PC-9 (cell line): ENCODE measurements around the gene ITPKB. TPM values are rescaled to one million over a fixed set of nuclear protein-coding genes. Genes with fewer than 3 reads are reported as not detected.
A peak's percentile ranks its signal among the peaks of the same experiment; 100 is the strongest.

Source experiments
- BruUV-seq: library from RNA; stranded (reverse); fragments of 400-500 nt; replicated peaks from 2 replicates; lab custom pipeline; 2021; lab: Mats Ljungman, UMichigan
- CTCF ChIA-PET: fragments of 300-600 bp; sonication (Branson Sonifier 250); formaldehyde crosslinking; loops from one replicate; lab custom pipeline; 2022; ENCODE audit warnings: antibody characterized with exemption; lab: Charles Lee
- POLR2A ChIA-PET: fragments of 300-600 bp; sonication (Branson Sonifier 250); formaldehyde crosslinking; loops from one replicate; lab custom pipeline; 2022; ENCODE audit warnings: antibody characterized with exemption; ENCODE audit not compliant: unreplicated experiment; lab: Charles Lee
- DNase-seq, 2 experiments: peaks; one replicate each; pipeline versions ENCODE4 v3.0.0 to v3.0.0-alpha.2; 2015 to 2022; ENCODE audit warnings: mixed read lengths in 1 of 2
- H2AFZ ChIP-seq: fragments of 200-600 bp; sonication (generic); 2 replicates; pipeline ENCODE4 v1.8.1; 2017; ENCODE audit warnings: antibody characterized with exemption
- H3F3A ChIP-seq: fragments of 200-600 bp; sonication (generic); 2 replicates; pipeline ENCODE4 v1.8.1; 2017; ENCODE audit warnings: antibody characterized with exemption, mild to moderate bottlenecking, low read depth; ENCODE audit not compliant: insufficient read depth
- H3K27ac ChIP-seq: fragments of 200-600 bp; sonication (generic); 2 replicates; pipeline ENCODE4 v1.6.1; 2016; ENCODE audit warnings: mixed run types
- H3K27me3 ChIP-seq: fragments of 200-600 bp; sonication (generic); 2 replicates; pipeline ENCODE4 v1.6.1; 2016; ENCODE audit warnings: low read depth, mixed run types; ENCODE audit not compliant: insufficient read depth
- H3K36me3 ChIP-seq: fragments of 200-600 bp; sonication (generic); 2 replicates; pipeline ENCODE4 v1.6.1; 2016; ENCODE audit warnings: low read depth, mixed run types
- H3K4me1 ChIP-seq: fragments of 200-600 bp; sonication (generic); replicated peaks from 2 replicates; pipeline ENCODE4 v1.6.1; 2016; ENCODE audit warnings: mixed run types; ENCODE audit not compliant: insufficient read depth
- H3K4me2 ChIP-seq: fragments of 200-600 bp; sonication (generic); 2 replicates; pipeline ENCODE4 v1.6.1; 2017; ENCODE audit warnings: mixed run types
- H3K4me3 ChIP-seq: fragments of 200-600 bp; sonication (generic); 2 replicates; pipeline ENCODE4 v1.6.1; 2016; ENCODE audit warnings: mixed run types
- H3K79me2 ChIP-seq: fragments of 200-600 bp; sonication (generic); 2 replicates; pipeline ENCODE4 v1.6.1; 2017; ENCODE audit warnings: low read depth, mixed run types
- H3K9me2 ChIP-seq: fragments of 200-600 bp; sonication (generic); 2 replicates; pipeline ENCODE4 v1.8.1; 2017; ENCODE audit warnings: mild to moderate bottlenecking; ENCODE audit not compliant: insufficient read depth
- H3K9me3 ChIP-seq: fragments of 200-600 bp; sonication (generic); 2 replicates; pipeline ENCODE4 v1.8.1; 2016; ENCODE audit warnings: low read depth; ENCODE audit not compliant: insufficient read depth
- H4K20me1 ChIP-seq: fragments of 200-600 bp; sonication (generic); 2 replicates; pipeline ENCODE4 v1.8.1; 2017; ENCODE audit not compliant: insufficient read depth
- CTCF ChIP-seq: fragments of 200-600 bp; sonication (generic); conservative IDR thresholded peaks from 2 replicates; pipeline ENCODE4 v1.6.1; 2017; ENCODE audit warnings: mixed run types, antibody characterized with exemption, mild to moderate bottlenecking, moderate library complexity
- EZH2 ChIP-seq: fragments of 200-600 bp; sonication (generic); IDR thresholded peaks from 2 replicates; pipeline ENCODE4 v1.8.0; 2017; ENCODE audit warnings: antibody characterized with exemption, low read depth
- intact Hi-C: fragments of 100-400 bp; cut with micrococcal nuclease; formaldehyde crosslinking; loops from one replicate; pipeline ENCODE4 v1.10.0; 2022; ENCODE audit not compliant: unreplicated experiment
- total RNA-seq: library from RNA; stranded (reverse); gene quantifications from 2 replicates; pipeline ENCODE4 v1.2.3, GENCODE V29; 2021

The ITPKB gene
- total RNA-seq, 1 experiment from 2014 or later, result 13.4 TPM

DNA sequence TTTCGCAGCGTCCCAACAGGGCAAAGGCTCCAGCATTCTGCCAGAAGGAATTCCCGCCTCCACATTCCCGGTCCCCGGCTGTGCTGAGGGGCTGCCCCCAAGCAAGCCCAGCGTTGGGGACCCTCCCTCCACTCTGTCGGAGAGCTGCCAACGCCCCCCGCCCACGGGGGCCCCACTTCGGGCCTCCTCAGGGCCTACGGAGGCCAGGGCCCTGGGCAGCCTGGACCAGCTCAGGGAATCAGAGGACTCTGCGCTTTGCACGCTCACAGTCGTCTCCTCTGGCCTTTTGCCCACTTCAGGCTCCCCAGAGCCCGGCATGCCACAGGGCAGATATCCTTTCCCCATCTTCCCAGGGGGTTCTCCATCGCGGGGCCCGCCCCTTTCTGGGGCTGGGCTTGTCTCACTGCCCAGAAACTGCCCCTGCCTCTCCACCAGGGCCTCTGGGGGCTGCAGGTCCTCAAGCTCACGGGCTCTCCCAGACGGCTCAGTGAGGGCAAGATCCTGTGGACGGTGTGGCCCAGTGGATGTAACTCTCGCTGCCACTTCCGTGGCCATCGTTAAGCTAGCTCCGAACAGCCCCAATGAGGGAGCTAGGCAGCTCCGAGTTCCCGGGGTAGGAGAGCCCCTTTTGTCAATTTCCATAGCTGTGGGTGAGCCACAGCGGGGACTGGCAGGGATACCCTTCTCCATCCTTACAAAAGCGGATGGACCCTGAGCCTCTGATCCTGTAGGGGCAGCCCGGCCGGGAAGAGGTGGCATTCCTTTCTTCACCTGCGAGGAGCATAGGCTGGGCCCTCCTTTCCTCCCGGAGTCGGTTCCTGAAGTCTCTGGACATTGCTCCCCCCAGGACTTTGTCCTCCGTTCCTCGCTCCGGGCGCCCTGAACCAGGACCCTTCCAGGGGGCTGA lies 2.8 kb downstream of the ITPKB start:
- peaks cover 32% of the 10 kb centered on the region for H3K79me2 ChIP-seq
- ChIA-PET POLR2A (interaction anchor here (0.6 to 0.9 kb wide), 2 partner anchors 9 to 368 kb away, joined by 10 to 14 read pairs; no protein-coding TSS in a partner anchor), CTCF (interaction anchor here (0.6 kb wide), 1 partner anchor 91 kb away, joined by 6 read pairs; no protein-coding TSS in a partner anchor)
- BruUV-seq, result no TSS peak
- no peak for DNase-seq
- H3K9me2 ChIP-seq, result no peaks in the 10 kb centered on the region
- no peak overlapping the region for H3K27ac ChIP-seq
- intact Hi-C loops, result loop anchor here (5.0 kb wide), 1 partner anchor 74 kb away; no protein-coding TSS in a partner anchor
- no peak overlapping the region for H2AFZ ChIP-seq
- no peaks in the 10 kb centered on the region for H3K27me3 ChIP-seq
- no peaks in the 10 kb centered on the region for H4K20me1 ChIP-seq
- no peak overlapping the region for H3K4me3 ChIP-seq
- peaks cover 16% of the 10 kb centered on the region for H3K4me1 ChIP-seq
- H3K4me2 ChIP-seq, result no peak overlapping the region
- no peaks in the 10 kb centered on the region for H3K9me3 ChIP-seq
- TF ChIP-seq CTCF, result no peak
- TF ChIP-seq EZH2, result no peak
- no peaks in the 10 kb centered on the region for H3F3A ChIP-seq
- H3K36me3 ChIP-seq, result peaks cover 4% of the 10 kb centered on the region; the same call in 1 of the 2 replicates

- no peaks in the 10 kb centered on the region for H3K9me2 ChIP-seq
- peaks cover 4% of the 10 kb centered on the region; the same call in 1 of the 2 replicates for H3K36me3 ChIP-seq
- peak overlapping the region; percentile 35; the same call in 1 of the 2 replicates for H3K4me2 ChIP-seq
- no peaks in the 10 kb centered on the region for H3K27me3 ChIP-seq
- H2AFZ ChIP-seq, result no peak overlapping the region
- peaks cover 16% of the 10 kb centered on the region for H3K4me1 ChIP-seq
- H4K20me1 ChIP-seq, result no peaks in the 10 kb centered on the region
- H3F3A ChIP-seq, result no peaks in the 10 kb centered on the region
- TF ChIP-seq CTCF (no peak), EZH2 (no peak)
- no TSS peak for BruUV-seq
- CTCF ChIA-PET, result interaction anchor here (0.6 kb wide), 1 partner anchor 608 kb away, joined by 3 read pairs; no protein-coding TSS in a partner anchor
- no peak overlapping the region for H3K27ac ChIP-seq
- H3K4me3 ChIP-seq, result no peak overlapping the region
- POLR2A ChIA-PET, result no interaction called here
- no peak for DNase-seq
- intact Hi-C loops, result loop anchor here (5.0 kb wide), 1 partner anchor 73 kb away; no protein-coding TSS in a partner anchor
- peaks cover 32% of the 10 kb centered on the region for H3K79me2 ChIP-seq
- no peaks in the 10 kb centered on the region for H3K9me3 ChIP-seq
Observed at GRCh38 chr1:226735576-226735975, 3.5 kb downstream of the ITPKB start.

DNA sequence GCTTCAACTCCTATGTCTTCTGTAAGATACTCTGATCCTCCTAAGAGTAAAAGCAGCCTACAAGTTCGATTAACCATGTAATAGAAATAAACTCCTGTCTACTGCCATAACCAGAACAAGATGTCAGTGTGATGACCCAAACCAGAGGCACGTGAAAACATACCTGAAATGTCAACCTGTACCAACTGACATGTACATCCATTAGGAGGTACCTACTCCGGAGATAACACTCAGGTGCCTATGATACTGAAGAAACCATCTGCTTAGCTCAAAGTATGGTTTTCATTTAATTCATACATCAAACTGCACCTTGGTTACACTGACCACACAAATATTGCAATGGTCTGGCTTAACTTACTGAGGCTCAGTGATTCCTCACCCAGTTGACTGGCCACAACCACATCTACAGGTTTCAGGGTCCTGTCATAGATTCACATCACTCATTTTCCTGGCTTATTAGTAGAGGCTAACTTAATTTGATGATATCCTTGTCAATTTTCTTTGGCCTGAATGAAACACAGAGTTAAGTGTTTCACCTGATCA lies 4.4 kb downstream of the ITPKB start:
- Histone ChIP-seq H4K20me1 (no peaks in the 10 kb centered on the region), H3F3A (no peaks in the 10 kb centered on the region), H3K4me2 (0 out of 2 replicates have a peak overlapping the region, but pooled peaks have one; percentile 35), H3K9me2 (no peaks in the 10 kb centered on the region), H3K79me2 (peaks cover 36% of the 10 kb centered on the region), H3K27ac (no peak overlapping the region), H3K4me3 (no peak overlapping the region), H2AFZ (no peak overlapping the region), H3K4me1 (peaks cover 10% of the 10 kb centered on the region), H3K36me3 (peaks cover 4% of the 10 kb centered on the region; the same call in 1 of the 2 replicates), H3K27me3 (no peaks in the 10 kb centered on the region), H3K9me3 (no peaks in the 10 kb centered on the region)
- CTCF ChIA-PET, result no interaction called here
- no peak for DNase-seq
- TF ChIP-seq CTCF (no peak), EZH2 (no peak)
- POLR2A ChIA-PET, result no interaction called here
- intact Hi-C loops, result loop anchor here (5.0 kb wide), 1 partner anchor 72 kb away; no protein-coding TSS in a partner anchor
- BruUV-seq, result no TSS peak
